H1 (cell line): ENCODE results near the gene CTSK. TPM values are rescaled to one million over a fixed set of nuclear protein-coding genes. Genes with fewer than 3 reads are reported as not detected.

Experiments
- CTCF ChIA-PET: fragments of 300-600 bp; sonication (Branson Sonifier 250); formaldehyde crosslinking; loops from one replicate; lab custom pipeline; 2021; ENCODE audit not compliant: partially characterized antibody; lab: Charles Lee
- POLR2A ChIA-PET: fragments of 300-600 bp; sonication (Branson Sonifier 250); formaldehyde crosslinking; loops from one replicate; lab custom pipeline; 2021; ENCODE audit warnings: inconsistent platforms; ENCODE audit not compliant: partially characterized antibody; lab: Charles Lee
- DNase-seq, 2 experiments: peaks; one replicate each; pipeline versions ENCODE4 v3.0.0 to v3.0.0-alpha.2; 2010 to 2022; ENCODE audit warnings: low spot score in 2 of 2, low read depth in 1 of 2, mixed read lengths in 1 of 2
- FAIRE-seq: peaks from 2 replicates; lab custom pipeline; 2011; peaks lifted over from hg19 to GRCh38; lab: Jason Lieb, UNC
- H2AFZ ChIP-seq: 2 replicates; pipeline ENCODE4 v1.8.1; 2012; ENCODE audit warnings: low read length, inconsistent platforms
- H2AK5ac ChIP-seq: 2 replicates; pipeline ENCODE4 v1.6.1; 2013; ENCODE audit warnings: low read depth, low read length
- H2BK120ac ChIP-seq: replicated peaks from 2 replicates; pipeline ENCODE3; 2013; ENCODE audit warnings: low read depth, low read length, inconsistent platforms
- H2BK12ac ChIP-seq: 2 replicates; pipeline ENCODE4 v1.6.1; 2013; ENCODE audit warnings: low read depth, low read length
- H2BK15ac ChIP-seq: 2 replicates; pipeline ENCODE4 v1.6.1; 2013; ENCODE audit warnings: low read length
- H2BK20ac ChIP-seq: 2 replicates; pipeline ENCODE4 v1.6.1; 2013; ENCODE audit warnings: low read length
- H2BK5ac ChIP-seq: 2 replicates; pipeline ENCODE4 v1.6.1; 2013; ENCODE audit warnings: low read depth, low read length
- H3K14ac ChIP-seq: 2 replicates; pipeline ENCODE4 v1.6.1; 2013; ENCODE audit warnings: inconsistent platforms; ENCODE audit not compliant: insufficient read length
- H3K18ac ChIP-seq: 2 replicates; pipeline ENCODE4 v1.6.1; 2013; ENCODE audit warnings: low read length; ENCODE audit errors: extremely low read depth
- H3K23ac ChIP-seq: 2 replicates; pipeline ENCODE4 v1.6.1; 2013; ENCODE audit warnings: inconsistent platforms; ENCODE audit not compliant: insufficient read length
- H3K23me2 ChIP-seq: 2 replicates; pipeline ENCODE4 v1.6.1; 2013; ENCODE audit warnings: low read depth, low read length
- H3K27ac ChIP-seq: 2 replicates; pipeline ENCODE4 v1.6.1; 2011; ENCODE audit warnings: low read depth, low read length, inconsistent platforms
- H3K27me3 ChIP-seq, 4 experiments: replicated peaks in 1 of 4; 1 replicate in 1 of 4; 2 replicates in 3 of 4; pipeline versions ENCODE4 v1.6.1 to v1.8.1; 2011 to 2013; ENCODE audit warnings: low read length in 3 of 4, mild to moderate bottlenecking in 3 of 4, inconsistent platforms in 2 of 4, mixed read lengths in 2 of 4, moderate library complexity in 1 of 4; ENCODE audit not compliant: control insufficient read depth in 3 of 4, insufficient read depth in 3 of 4; ENCODE audit errors: extremely low read depth in 1 of 4
- H3K36me3 ChIP-seq, 4 experiments: 2 replicates each; pipeline versions ENCODE4 v1.6.1 to v1.8.1; 2011 to 2013; ENCODE audit warnings: mild to moderate bottlenecking in 4 of 4, low read length in 3 of 4, moderate library complexity in 2 of 4, control low read depth in 1 of 4, inconsistent platforms in 1 of 4; ENCODE audit not compliant: insufficient read depth in 4 of 4, control insufficient read depth in 2 of 4
- H3K4ac ChIP-seq: replicated peaks from 2 replicates; pipeline ENCODE3; 2013; ENCODE audit warnings: low read length, low read depth, mixed read lengths, inconsistent platforms; ENCODE audit not compliant: insufficient read length
- H3K4me1 ChIP-seq, 4 experiments: replicated peaks in 1 of 4; 1 replicate in 1 of 4; 2 replicates in 3 of 4; pipeline versions ENCODE4 v1.6.1 to v1.8.1; 2011 to 2013; ENCODE audit warnings: low read length in 3 of 4, inconsistent platforms in 2 of 4, mixed read lengths in 1 of 4; ENCODE audit not compliant: insufficient read depth in 4 of 4, control insufficient read depth in 3 of 4
- H3K4me2 ChIP-seq, 2 experiments: 2 replicates each; pipeline versions ENCODE4 v1.6.1 to v1.8.1; 2011 to 2013; ENCODE audit warnings: low read depth in 2 of 2, low read length in 2 of 2, control low read depth in 1 of 2, inconsistent platforms in 1 of 2, mild to moderate bottlenecking in 1 of 2; ENCODE audit not compliant: insufficient read depth in 1 of 2
- H3K4me3 ChIP-seq, 4 experiments: fragments of 200-600, 300-600 bp in 1 of 4; sonication (generic), shearing (Covaris generic), sonication (Bioruptor Twin) in 1 of 4; 2 replicates each; pipeline versions ENCODE4 v1.5.1 to v1.8.1; 2011 to 2016; ENCODE audit warnings: low read length in 4 of 4, low read depth in 3 of 4, control low read depth in 2 of 4, inconsistent platforms in 2 of 4, mild to moderate bottlenecking in 2 of 4, mixed read lengths in 1 of 4, moderate library complexity in 1 of 4; ENCODE audit not compliant: insufficient read depth in 2 of 4; ENCODE audit errors: extremely low read depth in 1 of 4
- H3K56ac ChIP-seq: replicated peaks from 2 replicates; pipeline ENCODE3; 2013; ENCODE audit warnings: low read depth, mild to moderate bottlenecking, mixed read lengths, low read length, inconsistent platforms; ENCODE audit not compliant: insufficient read length
- H3K79me1 ChIP-seq: 2 replicates; pipeline ENCODE4 v1.6.1; 2013; ENCODE audit warnings: low read depth, low read length, control low read depth
- H3K79me2 ChIP-seq, 2 experiments: 2 replicates each; pipeline versions ENCODE4 v1.6.1 to v1.8.1; 2012 to 2013; ENCODE audit warnings: low read length in 2 of 2, mild to moderate bottlenecking in 2 of 2, inconsistent platforms in 1 of 2; ENCODE audit not compliant: insufficient read depth in 2 of 2, control insufficient read depth in 1 of 2
- H3K9ac ChIP-seq, 4 experiments: replicated peaks in 1 of 4; 1 replicate in 1 of 4; 2 replicates in 3 of 4; pipeline versions ENCODE4 v1.6.1 to v1.8.1; 2011 to 2013; ENCODE audit warnings: low read depth in 3 of 4, low read length in 3 of 4, control low read depth in 2 of 4, mild to moderate bottlenecking in 2 of 4, moderate library complexity in 2 of 4, inconsistent platforms in 1 of 4; ENCODE audit errors: extremely low read depth in 1 of 4
- H3K9me3 ChIP-seq, 2 experiments: 2 replicates each; pipeline versions ENCODE4 v1.6.1 to v1.8.1; 2012 to 2013; ENCODE audit warnings: mild to moderate bottlenecking in 2 of 2, moderate library complexity in 2 of 2, control low read depth in 1 of 2, inconsistent platforms in 1 of 2, low read depth in 1 of 2, low read length in 1 of 2, mixed read lengths in 1 of 2; ENCODE audit not compliant: insufficient read depth in 2 of 2
- H4K20me1 ChIP-seq, 2 experiments: replicated peaks in 1 of 2; 2 replicates each; pipeline versions ENCODE3 to v1.8.1; 2011 to 2013; ENCODE audit warnings: inconsistent platforms in 2 of 2, low read length in 2 of 2, mild to moderate bottlenecking in 1 of 2; ENCODE audit not compliant: insufficient read depth in 2 of 2, control insufficient read depth in 1 of 2
- H4K5ac ChIP-seq: 2 replicates; pipeline ENCODE4 v1.6.1; 2013; ENCODE audit warnings: low read length, low read depth, mixed read lengths, inconsistent platforms; ENCODE audit not compliant: insufficient read length
- H4K8ac ChIP-seq: 2 replicates; pipeline ENCODE4 v1.8.0; 2013; ENCODE audit warnings: mild to moderate bottlenecking, moderate library complexity, low read length, inconsistent platforms; ENCODE audit not compliant: insufficient read depth; ENCODE audit errors: extremely low read depth
- H4K91ac ChIP-seq: replicated peaks from 2 replicates; pipeline ENCODE3; 2013; ENCODE audit warnings: low read length, mixed read lengths, inconsistent platforms; ENCODE audit not compliant: insufficient read length
- KDM1A ChIP-seq: fragments of 200-600, 300-600 bp; sonication (generic); IDR thresholded peaks from 2 replicates; pipeline ENCODE4 v1.7.1; 2016; ENCODE audit warnings: mild to moderate bottlenecking, low read length, borderline replicate concordance
- KDM4A ChIP-seq: IDR thresholded peaks from one replicate; pipeline ENCODE4 v1.7.1; 2012; ENCODE audit warnings: low read depth, mild to moderate bottlenecking, moderate library complexity, low read length, inconsistent platforms; ENCODE audit not compliant: severe bottlenecking
- SIRT6 ChIP-seq: IDR thresholded peaks from one replicate; pipeline ENCODE4 v1.7.1; 2012; ENCODE audit warnings: low read length, inconsistent platforms
- SP1 ChIP-seq: IDR thresholded peaks from 2 replicates; pipeline ENCODE4 v1.6.1; 2011; ENCODE audit warnings: low read depth, low read length
- WGBS, 2 experiments: shearing (Covaris generic) in 1 of 2; methylation state at CpG; one replicate each; pipeline versions ENCODE4 v1.1.6 to v1.1.7; 2013 to 2015; ENCODE audit warnings: low lambda C conversion rate in 2 of 2, mixed read lengths in 2 of 2, inconsistent platforms in 1 of 2, low coverage in 1 of 2, missing lambda C conversion rate in 1 of 2; ENCODE audit not compliant: insufficient replicate concordance in 2 of 2, insufficient coverage in 1 of 2, insufficient read length in 1 of 2; ENCODE audit errors: extremely low coverage in 1 of 2, missing lambda C conversion rate in 1 of 2; 5-methylcytosine and 5-hydroxymethylcytosine counted together
- polyA plus RNA-seq, 7 experiments: library from polyadenylated mRNA; depleted of rRNA in 3 of 7; stranded (reverse) in 5 of 7; unstranded in 2 of 7; fragments of >200 nt in 5 of 7; fragments of 200-250 nt in 2 of 7; gene quantifications; 1 replicate in 5 of 7; 2 replicates in 1 of 7; 4 replicates in 1 of 7; pipeline versions ENCODE4 v1.2.1 to v1.2.3, GENCODE V29; 2011 to 2013; ENCODE audit warnings: missing spikeins in 2 of 7, mixed read lengths in 2 of 7
- total RNA-seq: library from RNA; stranded (reverse); fragmentation: NEBNext Ultra II Directional; extraction: Animal tissue kit (Norgen Biotek cat#: 25700); gene quantifications from 2 replicates; pipeline ENCODE4 v1.2.1, GENCODE V29; 2021
- TF ChIP-seq, protein P1 (sequence below): IDR thresholded peaks from 2 replicates; pipeline ENCODE4 v1.6.1; 2011; ENCODE audit warnings: low read length, improper control_type of control experiment
- TF ChIP-seq, protein P2 (sequence below): IDR thresholded peaks from 2 replicates; pipeline ENCODE4 v1.6.1; 2012; ENCODE audit warnings: low read length, inconsistent platforms

The CTSK gene
- total and polyA plus RNA-seq, 2 of the 8 experiments (the other 6 are each of a cell fraction or from before 2014, with no cell fraction given) = 2.7 to 4.2 TPM

DNA sequence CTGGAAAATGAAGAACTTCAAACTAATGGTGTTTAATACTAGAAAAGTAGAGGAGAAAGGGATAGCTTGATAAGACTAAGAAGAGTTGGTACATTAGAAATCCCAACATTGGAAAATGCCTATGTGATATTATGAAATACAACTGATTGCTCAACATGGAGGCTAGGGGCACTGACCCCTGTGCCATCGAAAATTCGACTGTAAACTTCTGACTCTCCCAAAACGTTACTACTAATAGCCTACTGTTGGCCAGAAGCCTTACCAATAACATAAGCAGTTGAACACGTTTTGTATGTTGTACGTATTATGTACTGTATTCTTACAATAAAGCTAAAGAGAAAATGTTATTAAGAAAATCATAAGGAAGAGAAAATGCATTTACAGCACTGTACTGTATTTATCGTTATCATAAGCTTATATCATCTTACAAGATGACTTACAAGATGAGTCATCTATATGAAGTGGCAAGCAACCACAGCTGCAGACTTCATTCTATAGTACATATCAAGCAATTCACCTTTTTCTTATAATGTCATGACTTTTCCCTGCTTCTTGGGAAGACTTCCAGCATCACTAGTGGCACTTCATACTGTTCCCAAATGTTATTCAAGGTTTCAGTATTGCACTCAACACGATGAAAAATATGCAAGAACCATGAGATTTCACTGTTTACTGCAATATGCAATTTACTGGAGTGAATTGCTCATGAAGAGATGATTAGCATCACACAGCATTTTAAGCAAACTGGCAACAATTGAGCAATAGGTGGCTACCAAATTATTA is 12.9 kb upstream of the CTSK start:
- H4K20me1 ChIP-seq = no peaks in the 10 kb centered on the region
- no peak overlapping the region for H2AK5ac ChIP-seq
- H3K27ac ChIP-seq = no peak overlapping the region
- H3K18ac ChIP-seq = no peak overlapping the region
- H4K5ac ChIP-seq = no peak overlapping the region
- H2BK120ac ChIP-seq = no peak overlapping the region
- H4K8ac ChIP-seq = no peak overlapping the region
- no peak overlapping the region for H3K4me3 ChIP-seq
- POLR2A ChIA-PET = no interaction called here
- H3K27me3 ChIP-seq = no peaks in the 10 kb centered on the region
- H3K23ac ChIP-seq = no peak overlapping the region
- H3K56ac ChIP-seq = no peak overlapping the region
- no peak overlapping the region for H4K91ac ChIP-seq
- peaks cover 0 to 33% (median 15%) of the 10 kb centered on the region in 4 experiments; a peak in 6 of 8 replicates for H3K36me3 ChIP-seq
- no peak overlapping the region for H3K14ac ChIP-seq
- CTCF ChIA-PET = interaction anchor here (0.6 to 1.9 kb wide), 4 partner anchors 7 to 440 kb away, joined by 3 to 4 read pairs (median 3); no protein-coding TSS in a partner anchor
- H2AFZ ChIP-seq = no peak overlapping the region
- FAIRE-seq = no peak
- no peak overlapping the region for H2BK12ac ChIP-seq
- no peaks in the 10 kb centered on the region for H3K79me1 ChIP-seq
- no peak for DNase-seq
- no peaks in the 10 kb centered on the region for H3K79me2 ChIP-seq
- no peaks in the 10 kb centered on the region for H3K4me1 ChIP-seq
- H3K23me2 ChIP-seq = no peaks in the 10 kb centered on the region
- no peak overlapping the region for H2BK5ac ChIP-seq
- H2BK20ac ChIP-seq = no peak overlapping the region
- TF ChIP-seq SP1 (no peak), KDM4A (no peak), KDM1A (no peak), SIRT6 (no peak)
- TF ChIP-seq, protein P1, sequence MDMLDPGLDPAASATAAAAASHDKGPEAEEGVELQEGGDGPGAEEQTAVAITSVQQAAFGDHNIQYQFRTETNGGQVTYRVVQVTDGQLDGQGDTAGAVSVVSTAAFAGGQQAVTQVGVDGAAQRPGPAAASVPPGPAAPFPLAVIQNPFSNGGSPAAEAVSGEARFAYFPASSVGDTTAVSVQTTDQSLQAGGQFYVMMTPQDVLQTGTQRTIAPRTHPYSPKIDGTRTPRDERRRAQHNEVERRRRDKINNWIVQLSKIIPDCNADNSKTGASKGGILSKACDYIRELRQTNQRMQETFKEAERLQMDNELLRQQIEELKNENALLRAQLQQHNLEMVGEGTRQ = no peak
- TF ChIP-seq, protein P2, sequence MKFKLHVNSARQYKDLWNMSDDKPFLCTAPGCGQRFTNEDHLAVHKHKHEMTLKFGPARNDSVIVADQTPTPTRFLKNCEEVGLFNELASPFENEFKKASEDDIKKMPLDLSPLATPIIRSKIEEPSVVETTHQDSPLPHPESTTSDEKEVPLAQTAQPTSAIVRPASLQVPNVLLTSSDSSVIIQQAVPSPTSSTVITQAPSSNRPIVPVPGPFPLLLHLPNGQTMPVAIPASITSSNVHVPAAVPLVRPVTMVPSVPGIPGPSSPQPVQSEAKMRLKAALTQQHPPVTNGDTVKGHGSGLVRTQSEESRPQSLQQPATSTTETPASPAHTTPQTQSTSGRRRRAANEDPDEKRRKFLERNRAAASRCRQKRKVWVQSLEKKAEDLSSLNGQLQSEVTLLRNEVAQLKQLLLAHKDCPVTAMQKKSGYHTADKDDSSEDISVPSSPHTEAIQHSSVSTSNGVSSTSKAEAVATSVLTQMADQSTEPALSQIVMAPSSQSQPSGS = no peak
- H3K4me2 ChIP-seq = no peak overlapping the region
- H2BK15ac ChIP-seq = no peak overlapping the region
- no peaks in the 10 kb centered on the region for H3K9me3 ChIP-seq
- H3K9ac ChIP-seq = no peak overlapping the region
- H3K4ac ChIP-seq = no peak overlapping the region
- 90% methylated on average over 7 of the region's 7 CpGs; no CpG with 5 or more reads in 1 of the 2 experiments for WGBS, 2 experiments
